H1 (cell line): ENCODE results near the gene HIC1. TPM values are rescaled to one million over a fixed set of nuclear protein-coding genes. Genes with fewer than 3 reads are reported as not detected.

Experiments
- BCL11A ChIP-seq, 2 experiments: IDR thresholded peaks; one replicate each; pipeline ENCODE4 v1.6.1; 2011; ENCODE audit warnings: low read depth in 2 of 2, low read length in 2 of 2, mild to moderate bottlenecking in 2 of 2
- CBX5 ChIP-seq: fragments of 300-800, 300-1000 bp; sonication (generic); IDR thresholded peaks from 2 replicates; pipeline ENCODE4 v1.7.1; 2016; ENCODE audit warnings: antibody characterized with exemption, low read length, low read depth
- CHD2 ChIP-seq: IDR thresholded peaks from 2 replicates; pipeline ENCODE4 v1.6.1; 2012; ENCODE audit warnings: low read length, improper control_type of control experiment
- EP300 ChIP-seq, 2 experiments: IDR thresholded peaks; 1 replicate in 1 of 2; 2 replicates in 1 of 2; pipeline ENCODE4 v1.6.1; 2011 to 2012; ENCODE audit warnings: low read depth in 2 of 2, low read length in 2 of 2, mild to moderate bottlenecking in 2 of 2, borderline replicate concordance in 1 of 2, inconsistent platforms in 1 of 2, moderate library complexity in 1 of 2
- NANOG ChIP-seq: IDR thresholded peaks from 2 replicates; pipeline ENCODE4 v1.6.1; 2011; ENCODE audit warnings: low read length, low read depth, mild to moderate bottlenecking, inconsistent platforms; ENCODE audit not compliant: insufficient read depth, poor library complexity, severe bottlenecking
- SP1 ChIP-seq: IDR thresholded peaks from 2 replicates; pipeline ENCODE4 v1.6.1; 2011; ENCODE audit warnings: low read depth, low read length
- SRF ChIP-seq: IDR thresholded peaks from 2 replicates; pipeline ENCODE4 v1.6.1; 2011; ENCODE audit warnings: mild to moderate bottlenecking, low read depth, low read length, moderate library complexity
- polyA plus RNA-seq, 7 experiments: library from polyadenylated mRNA; depleted of rRNA in 3 of 7; stranded (reverse) in 5 of 7; unstranded in 2 of 7; fragments of >200 nt in 5 of 7; fragments of 200-250 nt in 2 of 7; gene quantifications; 1 replicate in 5 of 7; 2 replicates in 1 of 7; 4 replicates in 1 of 7; pipeline versions ENCODE4 v1.2.1 to v1.2.3, GENCODE V29; 2011 to 2013; ENCODE audit warnings: missing spikeins in 2 of 7, mixed read lengths in 2 of 7
- total RNA-seq: library from RNA; stranded (reverse); fragmentation: NEBNext Ultra II Directional; extraction: Animal tissue kit (Norgen Biotek cat#: 25700); gene quantifications from 2 replicates; pipeline ENCODE4 v1.2.1, GENCODE V29; 2021
- TF ChIP-seq, protein P1 (sequence below): fragments of 300-600 bp; sonication (generic); IDR thresholded peaks from 2 replicates; pipeline ENCODE4 v1.7.1; 2012; ENCODE audit warnings: low read length, moderate library complexity, mild to moderate bottlenecking, inconsistent platforms; ENCODE audit not compliant: insufficient replicate concordance

Gene HIC1
- total and polyA plus RNA-seq, 2 of the 8 experiments (the other 6 are each of a cell fraction or from before 2014, with no cell fraction given) = 0.06 to 0.09 TPM

- TF ChIP-seq, protein P1, sequence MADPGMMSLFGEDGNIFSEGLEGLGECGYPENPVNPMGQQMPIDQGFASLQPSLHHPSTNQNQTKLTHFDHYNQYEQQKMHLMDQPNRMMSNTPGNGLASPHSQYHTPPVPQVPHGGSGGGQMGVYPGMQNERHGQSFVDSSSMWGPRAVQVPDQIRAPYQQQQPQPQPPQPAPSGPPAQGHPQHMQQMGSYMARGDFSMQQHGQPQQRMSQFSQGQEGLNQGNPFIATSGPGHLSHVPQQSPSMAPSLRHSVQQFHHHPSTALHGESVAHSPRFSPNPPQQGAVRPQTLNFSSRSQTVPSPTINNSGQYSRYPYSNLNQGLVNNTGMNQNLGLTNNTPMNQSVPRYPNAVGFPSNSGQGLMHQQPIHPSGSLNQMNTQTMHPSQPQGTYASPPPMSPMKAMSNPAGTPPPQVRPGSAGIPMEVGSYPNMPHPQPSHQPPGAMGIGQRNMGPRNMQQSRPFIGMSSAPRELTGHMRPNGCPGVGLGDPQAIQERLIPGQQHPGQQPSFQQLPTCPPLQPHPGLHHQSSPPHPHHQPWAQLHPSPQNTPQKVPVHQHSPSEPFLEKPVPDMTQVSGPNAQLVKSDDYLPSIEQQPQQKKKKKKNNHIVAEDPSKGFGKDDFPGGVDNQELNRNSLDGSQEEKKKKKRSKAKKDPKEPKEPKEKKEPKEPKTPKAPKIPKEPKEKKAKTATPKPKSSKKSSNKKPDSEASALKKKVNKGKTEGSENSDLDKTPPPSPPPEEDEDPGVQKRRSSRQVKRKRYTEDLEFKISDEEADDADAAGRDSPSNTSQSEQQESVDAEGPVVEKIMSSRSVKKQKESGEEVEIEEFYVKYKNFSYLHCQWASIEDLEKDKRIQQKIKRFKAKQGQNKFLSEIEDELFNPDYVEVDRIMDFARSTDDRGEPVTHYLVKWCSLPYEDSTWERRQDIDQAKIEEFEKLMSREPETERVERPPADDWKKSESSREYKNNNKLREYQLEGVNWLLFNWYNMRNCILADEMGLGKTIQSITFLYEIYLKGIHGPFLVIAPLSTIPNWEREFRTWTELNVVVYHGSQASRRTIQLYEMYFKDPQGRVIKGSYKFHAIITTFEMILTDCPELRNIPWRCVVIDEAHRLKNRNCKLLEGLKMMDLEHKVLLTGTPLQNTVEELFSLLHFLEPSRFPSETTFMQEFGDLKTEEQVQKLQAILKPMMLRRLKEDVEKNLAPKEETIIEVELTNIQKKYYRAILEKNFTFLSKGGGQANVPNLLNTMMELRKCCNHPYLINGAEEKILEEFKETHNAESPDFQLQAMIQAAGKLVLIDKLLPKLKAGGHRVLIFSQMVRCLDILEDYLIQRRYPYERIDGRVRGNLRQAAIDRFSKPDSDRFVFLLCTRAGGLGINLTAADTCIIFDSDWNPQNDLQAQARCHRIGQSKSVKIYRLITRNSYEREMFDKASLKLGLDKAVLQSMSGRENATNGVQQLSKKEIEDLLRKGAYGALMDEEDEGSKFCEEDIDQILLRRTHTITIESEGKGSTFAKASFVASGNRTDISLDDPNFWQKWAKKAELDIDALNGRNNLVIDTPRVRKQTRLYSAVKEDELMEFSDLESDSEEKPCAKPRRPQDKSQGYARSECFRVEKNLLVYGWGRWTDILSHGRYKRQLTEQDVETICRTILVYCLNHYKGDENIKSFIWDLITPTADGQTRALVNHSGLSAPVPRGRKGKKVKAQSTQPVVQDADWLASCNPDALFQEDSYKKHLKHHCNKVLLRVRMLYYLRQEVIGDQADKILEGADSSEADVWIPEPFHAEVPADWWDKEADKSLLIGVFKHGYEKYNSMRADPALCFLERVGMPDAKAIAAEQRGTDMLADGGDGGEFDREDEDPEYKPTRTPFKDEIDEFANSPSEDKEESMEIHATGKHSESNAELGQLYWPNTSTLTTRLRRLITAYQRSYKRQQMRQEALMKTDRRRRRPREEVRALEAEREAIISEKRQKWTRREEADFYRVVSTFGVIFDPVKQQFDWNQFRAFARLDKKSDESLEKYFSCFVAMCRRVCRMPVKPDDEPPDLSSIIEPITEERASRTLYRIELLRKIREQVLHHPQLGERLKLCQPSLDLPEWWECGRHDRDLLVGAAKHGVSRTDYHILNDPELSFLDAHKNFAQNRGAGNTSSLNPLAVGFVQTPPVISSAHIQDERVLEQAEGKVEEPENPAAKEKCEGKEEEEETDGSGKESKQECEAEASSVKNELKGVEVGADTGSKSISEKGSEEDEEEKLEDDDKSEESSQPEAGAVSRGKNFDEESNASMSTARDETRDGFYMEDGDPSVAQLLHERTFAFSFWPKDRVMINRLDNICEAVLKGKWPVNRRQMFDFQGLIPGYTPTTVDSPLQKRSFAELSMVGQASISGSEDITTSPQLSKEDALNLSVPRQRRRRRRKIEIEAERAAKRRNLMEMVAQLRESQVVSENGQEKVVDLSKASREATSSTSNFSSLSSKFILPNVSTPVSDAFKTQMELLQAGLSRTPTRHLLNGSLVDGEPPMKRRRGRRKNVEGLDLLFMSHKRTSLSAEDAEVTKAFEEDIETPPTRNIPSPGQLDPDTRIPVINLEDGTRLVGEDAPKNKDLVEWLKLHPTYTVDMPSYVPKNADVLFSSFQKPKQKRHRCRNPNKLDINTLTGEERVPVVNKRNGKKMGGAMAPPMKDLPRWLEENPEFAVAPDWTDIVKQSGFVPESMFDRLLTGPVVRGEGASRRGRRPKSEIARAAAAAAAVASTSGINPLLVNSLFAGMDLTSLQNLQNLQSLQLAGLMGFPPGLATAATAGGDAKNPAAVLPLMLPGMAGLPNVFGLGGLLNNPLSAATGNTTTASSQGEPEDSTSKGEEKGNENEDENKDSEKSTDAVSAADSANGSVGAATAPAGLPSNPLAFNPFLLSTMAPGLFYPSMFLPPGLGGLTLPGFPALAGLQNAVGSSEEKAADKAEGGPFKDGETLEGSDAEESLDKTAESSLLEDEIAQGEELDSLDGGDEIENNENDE = no peak
- TF ChIP-seq CHD2 = no peak
- TF ChIP-seq NANOG = no peak
- no peak for TF ChIP-seq BCL11A (IDR thresholded peaks at IDR 0.05; ENCODE audit: low read depth in 2 of 2, low read length in 2 of 2)
- no peak for TF ChIP-seq SRF
- TF ChIP-seq SP1 = no peak
- TF ChIP-seq CBX5 = no peak
- no peak for TF ChIP-seq EP300 (IDR thresholded peaks at IDR 0.05; ENCODE audit: borderline replicate concordance in 1 of 2, low read depth in 2 of 2, low read length in 2 of 2)
Observed at GRCh38 chr17:2068031-2068518, 13.2 kb downstream of the HIC1 start (continued).
